ENCODE data around the gene CDH19. TPM values are rescaled to one million over a fixed set of nuclear protein-coding genes. Genes with fewer than 3 reads are reported as not detected.

The CDH19 gene
- total and polyA plus RNA-seq, 10 of the 15 experiments (the other 5 are each of a cell fraction or from before 2014, with no cell fraction given) = 0.01 TPM; not detected in 9

GRCh38 chr18:66555585-66555984 lies 48.3 kb downstream of the CDH19 start:
- Histone ChIP-seq H3K36me3 (ENCODE audit: control insufficient read depth in 2 of 2, insufficient read depth in 2 of 2, low read length in 1 of 2) (no peaks in the 10 kb centered on the region), H3K79me2 (ENCODE audit: control insufficient read depth, insufficient read depth, low read length) (no peaks in the 10 kb centered on the region), H3K4me1 (ENCODE audit: control insufficient read depth, insufficient read depth, low read length) (no peaks in the 10 kb centered on the region), H2AFZ (ENCODE audit: control insufficient read depth, low read depth, low read length) (no peak overlapping the region), H4K20me1 (ENCODE audit: control insufficient read depth, insufficient read depth) (no peaks in the 10 kb centered on the region), H3K27me3 (replicated peaks in 1 of 2; ENCODE audit: control insufficient read depth in 2 of 2, insufficient read depth in 2 of 2, low read length in 1 of 2) (no peaks in the 10 kb centered on the region), H3K9ac (ENCODE audit: control insufficient read depth, insufficient read depth, low read length) (no peak overlapping the region), H3K9me3 (replicated peaks; ENCODE audit: control insufficient read depth, insufficient read depth, low read length) (no peaks in the 10 kb centered on the region), H3K4me2 (ENCODE audit: control insufficient read depth, insufficient read depth) (no peak overlapping the region), H3K27ac (ENCODE audit: control insufficient read depth, insufficient read depth) (no peak overlapping the region), H3K4me3 (no peak overlapping the region)
- intact Hi-C loops (cut with micrococcal nuclease; ENCODE audit: unreplicated experiment) (no loop called here), in situ Hi-C loops (cut with MboI) (no loop called here)
- RAD21 ChIA-PET (ENCODE audit: unreplicated experiment) = no interaction called here
- TF ChIP-seq MLLT1 (IDR thresholded peaks at IDR 0.05) = no peak
- no peak for TF ChIP-seq SKIL (IDR thresholded peaks at IDR 0.05; ENCODE audit: low read depth, poor library complexity, severe bottlenecking)
- no peak for TF ChIP-seq CBX3 (IDR thresholded peaks at IDR 0.05; ENCODE audit: borderline replicate concordance, low read depth)
- TF ChIP-seq ASH2L (IDR thresholded peaks at IDR 0.05; ENCODE audit: borderline replicate concordance, low read depth) = no peak
- TF ChIP-seq NFIC (IDR thresholded peaks at IDR 0.05; ENCODE audit: low read depth, low read length) = no peak
- TF ChIP-seq POLR2AphosphoS2 (IDR thresholded peaks at IDR 0.05; ENCODE audit: low read depth, low read length) = no peak
- TF ChIP-seq POLR2A (IDR thresholded peaks at IDR 0.05; ENCODE audit: low read depth, low read length) = no peak
- TF ChIP-seq EZH2 (IDR thresholded peaks at IDR 0.05; ENCODE audit: borderline replicate concordance, control insufficient read depth, low read depth, low read length) = no peak
- TF ChIP-seq HDGF (IDR thresholded peaks at IDR 0.05) = no peak
- no peak for TF ChIP-seq RCOR1 (conservative IDR thresholded peaks at IDR 0.05; ENCODE audit: low read depth, low read length)
- TF ChIP-seq IRF3 (IDR thresholded peaks at IDR 0.05) = no peak
- WGBS (ENCODE audit: insufficient coverage, insufficient replicate concordance, low lambda C conversion rate, missing lambda C conversion rate) = 55% methylated on average over 2 of the region's 2 CpGs
- no TSS peak for BruUV-seq (replicated peaks)
- no peak for ATAC-seq
- POLR2A ChIA-PET = no interaction called here
- no peak for FAIRE-seq
- SMC1A ChIA-PET (ENCODE audit: uncharacterized antibody, unreplicated experiment) = no interaction called here
- CTCF ChIA-PET = no interaction called here
- DNase-seq (ENCODE audit: low read depth, low spot score) = no peak

Data from GM12878 (cell line).